ACC112 (cell line): ENCODE data around the gene AXDND1.

ENCODE experiments used
- H2AFZ ChIP-seq: fragments of 200-600 bp; sonication (generic); one replicate; pipeline ENCODE4 v1.6.0; 2017; ENCODE audit warnings: antibody characterized with exemption, low read length; ENCODE audit not compliant: unreplicated experiment
- H3K27ac ChIP-seq: fragments of 200-600 bp; sonication (generic); 2 replicates; pipeline ENCODE4 v1.5.1; 2014; ENCODE audit warnings: low read depth, mild to moderate bottlenecking, antibody characterized with exemption, low read length, moderate library complexity
- H3K27me3 ChIP-seq: fragments of 200-600 bp; sonication (generic); 2 replicates; pipeline ENCODE4 v1.6.1; 2014; ENCODE audit warnings: mild to moderate bottlenecking, antibody characterized with exemption, low read length, moderate library complexity, mixed read lengths; ENCODE audit not compliant: insufficient read depth
- H3K36me3 ChIP-seq: fragments of 200-600 bp; sonication (generic); 2 replicates; pipeline ENCODE4 v1.6.1; 2016; ENCODE audit warnings: mild to moderate bottlenecking, antibody characterized with exemption, low read length, moderate library complexity, mixed read lengths; ENCODE audit not compliant: insufficient read depth
- H3K4me1 ChIP-seq: fragments of 200-600 bp; sonication (generic); one replicate; pipeline ENCODE4 v1.6.1; 2016; ENCODE audit warnings: low read length, mixed read lengths; ENCODE audit not compliant: insufficient read depth, unreplicated experiment, control insufficient read depth
- H3K4me3 ChIP-seq: fragments of 200-600 bp; sonication (generic); 2 replicates; pipeline ENCODE4 v1.5.1; 2014; ENCODE audit warnings: mild to moderate bottlenecking, low read depth, low read length
- H3K79me2 ChIP-seq: fragments of 200-600 bp; sonication (generic); one replicate; pipeline ENCODE4 v1.6.0; 2016; ENCODE audit warnings: low read length; ENCODE audit not compliant: control insufficient read depth, unreplicated experiment, insufficient read depth

Gene AXDND1

DNA sequence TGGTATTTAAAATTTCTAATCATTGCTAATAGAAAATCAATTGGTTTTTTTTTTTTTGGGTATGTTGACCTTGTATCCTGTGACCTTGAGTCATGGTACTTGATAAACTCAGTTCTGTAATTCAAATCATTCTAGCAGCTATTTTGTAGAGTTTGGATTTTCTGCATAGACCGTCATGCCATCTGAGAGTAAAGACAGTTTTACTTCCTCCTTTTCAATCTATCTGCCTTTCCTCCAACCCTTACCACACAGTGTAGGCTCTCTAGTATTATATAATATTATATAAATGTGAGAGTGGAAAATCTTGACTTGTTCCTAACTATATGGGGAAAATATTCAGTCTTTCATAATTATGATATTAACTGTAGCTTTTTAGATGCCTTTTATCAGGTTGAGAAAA lies 232.9 kb downstream of the AXDND1 start:
- Histone ChIP-seq H3K27me3 (peaks cover 34% of the 10 kb centered on the region), H2AFZ (no peak overlapping the region), H3K36me3 (no peaks in the 10 kb centered on the region), H3K4me1 (no peaks in the 10 kb centered on the region), H3K4me3 (no peak overlapping the region), H3K79me2 (no peaks in the 10 kb centered on the region), H3K27ac (no peak overlapping the region)

DNA sequence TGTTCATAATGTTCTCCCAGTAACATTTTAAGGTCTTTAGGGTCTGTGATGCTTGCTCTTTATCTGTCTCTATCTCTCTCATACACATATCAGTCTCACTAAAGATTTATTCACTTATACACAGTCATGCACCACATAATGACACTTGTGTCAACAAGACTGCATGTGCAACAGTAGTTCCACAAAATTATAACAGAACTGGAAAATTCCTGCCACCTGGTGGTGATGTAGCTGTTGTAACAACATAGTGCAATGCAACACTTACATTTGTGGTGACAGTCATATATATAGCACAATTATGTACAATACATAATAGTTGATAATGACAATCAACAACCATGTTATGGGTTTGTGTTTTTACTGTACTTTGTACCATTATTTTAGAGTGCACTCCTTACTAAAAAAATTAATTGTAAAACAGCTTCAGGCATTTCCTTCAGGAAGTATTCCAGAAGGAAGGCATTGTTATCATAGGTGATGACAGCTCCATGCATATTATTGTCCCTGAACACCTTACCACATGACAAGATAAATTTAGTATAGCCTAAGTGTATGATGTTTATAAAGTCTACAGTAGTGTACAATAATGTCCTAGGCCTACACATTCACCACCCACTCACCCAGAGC lies 234.0 kb downstream of the AXDND1 start:
- Histone ChIP-seq H2AFZ (no peak overlapping the region), H3K27me3 (peaks cover 23% of the 10 kb centered on the region), H3K79me2 (no peaks in the 10 kb centered on the region), H3K36me3 (no peaks in the 10 kb centered on the region), H3K4me3 (no peak overlapping the region), H3K4me1 (no peaks in the 10 kb centered on the region), H3K27ac (no peak overlapping the region)

DNA sequence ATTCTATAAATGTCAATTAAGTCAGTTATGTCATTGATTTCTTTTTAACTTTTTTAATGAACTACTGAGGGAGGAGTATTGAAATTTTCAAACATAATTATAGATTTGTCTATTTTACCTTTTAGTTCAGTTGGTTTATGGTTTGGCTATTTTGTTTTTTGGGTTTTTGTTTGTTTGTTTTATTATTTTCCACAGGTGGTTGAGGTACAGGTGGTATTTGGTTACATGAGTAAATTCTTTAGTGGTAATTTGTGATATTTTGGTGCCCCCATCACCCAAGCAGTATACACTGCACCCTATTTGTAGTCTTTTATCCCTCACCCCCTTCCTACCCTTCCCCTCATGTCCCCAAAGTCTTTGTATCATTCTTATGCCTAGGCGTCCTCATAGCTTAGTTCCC lies 235.3 kb downstream of the AXDND1 start:
- Histone ChIP-seq H3K4me1 (no peaks in the 10 kb centered on the region), H3K4me3 (no peak overlapping the region), H3K79me2 (no peaks in the 10 kb centered on the region), H3K36me3 (no peaks in the 10 kb centered on the region), H3K27me3 (peaks cover 15% of the 10 kb centered on the region), H2AFZ (no peak overlapping the region), H3K27ac (no peak overlapping the region)
